Smooth muscle cell (in vitro differentiated cells): ENCODE results near the gene SPPL3. TPM values are rescaled to one million over a fixed set of nuclear protein-coding genes. Genes with fewer than 3 reads are reported as not detected.

Experiments used
- DNase-seq: peaks from one replicate; lab custom pipeline; 2025; ENCODE audit not compliant: unreplicated experiment; lab: John Stamatoyannopoulos, UW
- H2AFZ ChIP-seq: fragments of 200-600 bp; sonication (generic); 2 replicates; pipeline ENCODE4 v1.6.0; 2016; ENCODE audit warnings: antibody characterized with exemption, low read depth, mild to moderate bottlenecking
- H3F3A ChIP-seq: fragments of 200-600 bp; sonication (generic); 2 replicates; pipeline ENCODE4 v1.6.0; 2017; ENCODE audit warnings: antibody characterized with exemption, low read depth
- H3K27ac ChIP-seq: fragments of 200-600 bp; sonication (generic); 2 replicates; pipeline ENCODE4 v1.5.1; 2016; ENCODE audit warnings: low read depth, mild to moderate bottlenecking
- H3K27me3 ChIP-seq: fragments of 200-600 bp; sonication (generic); 2 replicates; pipeline ENCODE4 v1.6.1; 2016; ENCODE audit warnings: low read depth, mild to moderate bottlenecking
- H3K36me3 ChIP-seq: fragments of 200-600 bp; sonication (generic); 2 replicates; pipeline ENCODE4 v1.5.1; 2016; ENCODE audit warnings: low read depth
- H3K4me1 ChIP-seq: fragments of 200-600 bp; sonication (generic); 2 replicates; pipeline ENCODE4 v1.5.1; 2016; ENCODE audit warnings: low read depth
- H3K4me2 ChIP-seq: fragments of 200-600 bp; sonication (generic); 2 replicates; pipeline ENCODE4 v1.6.0; 2016; ENCODE audit warnings: mild to moderate bottlenecking
- H3K4me3 ChIP-seq: fragments of 200-600 bp; sonication (generic); 2 replicates; pipeline ENCODE4 v1.5.1; 2016; ENCODE audit warnings: mild to moderate bottlenecking
- H3K79me2 ChIP-seq: fragments of 200-600 bp; sonication (generic); 2 replicates; pipeline ENCODE4 v1.6.0; 2016; ENCODE audit warnings: low read depth, mild to moderate bottlenecking
- H3K9ac ChIP-seq: fragments of 200-600 bp; sonication (generic); 2 replicates; pipeline ENCODE4 v1.6.0; 2016; ENCODE audit warnings: low read depth
- H3K9me3 ChIP-seq: fragments of 200-600 bp; sonication (generic); replicated peaks from 2 replicates; pipeline ENCODE4 v1.5.1; 2016; ENCODE audit warnings: low read depth
- H4K20me1 ChIP-seq: fragments of 200-600 bp; sonication (generic); 2 replicates; pipeline ENCODE4 v1.6.0; 2016; ENCODE audit warnings: low read depth
- WGBS: methylation state at CpG from one replicate; pipeline ENCODE4 v1.1.7; 2016; ENCODE audit warnings: low lambda C conversion rate; 5-methylcytosine and 5-hydroxymethylcytosine counted together
- polyA plus RNA-seq: library from polyadenylated mRNA; unstranded; fragments of >200 nt; fragmentation: Nextera tagmentation; extraction: Ambion mirVana; gene quantifications from 2 replicates; pipeline ENCODE4 v1.2.1, GENCODE V29; 2016
- total RNA-seq: library from RNA; depleted of rRNA; stranded (reverse); fragments of >200 nt; gene quantifications from 2 replicates; pipeline ENCODE4 v1.2.3, GENCODE V29; 2014
- TF ChIP-seq, protein P1 (sequence below): fragments of 200-600 bp; sonication (generic); IDR thresholded peaks from 2 replicates; pipeline ENCODE4 v1.5.1; 2017; ENCODE audit warnings: borderline replicate concordance, mild to moderate bottlenecking, antibody characterized with exemption; ENCODE audit not compliant: insufficient read depth, poor library complexity, severe bottlenecking

Gene SPPL3
- total and polyA plus RNA-seq, 2 experiments from 2014 or later = 22.5 to 27.0 TPM

- WGBS = 86% methylated on average over 2 of the region's 2 CpGs
- H3K36me3 ChIP-seq = no peaks in the 10 kb centered on the region
- H3K4me2 ChIP-seq = no peak overlapping the region
- peaks cover 94% of the 10 kb centered on the region for H4K20me1 ChIP-seq
- H2AFZ ChIP-seq = no peak overlapping the region
- no peaks in the 10 kb centered on the region for H3K9me3 ChIP-seq
- no peaks in the 10 kb centered on the region for H3F3A ChIP-seq
- TF ChIP-seq, protein P1, sequence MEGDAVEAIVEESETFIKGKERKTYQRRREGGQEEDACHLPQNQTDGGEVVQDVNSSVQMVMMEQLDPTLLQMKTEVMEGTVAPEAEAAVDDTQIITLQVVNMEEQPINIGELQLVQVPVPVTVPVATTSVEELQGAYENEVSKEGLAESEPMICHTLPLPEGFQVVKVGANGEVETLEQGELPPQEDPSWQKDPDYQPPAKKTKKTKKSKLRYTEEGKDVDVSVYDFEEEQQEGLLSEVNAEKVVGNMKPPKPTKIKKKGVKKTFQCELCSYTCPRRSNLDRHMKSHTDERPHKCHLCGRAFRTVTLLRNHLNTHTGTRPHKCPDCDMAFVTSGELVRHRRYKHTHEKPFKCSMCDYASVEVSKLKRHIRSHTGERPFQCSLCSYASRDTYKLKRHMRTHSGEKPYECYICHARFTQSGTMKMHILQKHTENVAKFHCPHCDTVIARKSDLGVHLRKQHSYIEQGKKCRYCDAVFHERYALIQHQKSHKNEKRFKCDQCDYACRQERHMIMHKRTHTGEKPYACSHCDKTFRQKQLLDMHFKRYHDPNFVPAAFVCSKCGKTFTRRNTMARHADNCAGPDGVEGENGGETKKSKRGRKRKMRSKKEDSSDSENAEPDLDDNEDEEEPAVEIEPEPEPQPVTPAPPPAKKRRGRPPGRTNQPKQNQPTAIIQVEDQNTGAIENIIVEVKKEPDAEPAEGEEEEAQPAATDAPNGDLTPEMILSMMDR = no peak
- H3K4me1 ChIP-seq = no peaks in the 10 kb centered on the region
- H3K4me3 ChIP-seq = no peak overlapping the region
- no peaks in the 10 kb centered on the region for H3K27me3 ChIP-seq
- no peak for DNase-seq
- H3K9ac ChIP-seq = no peak overlapping the region
- peak overlapping the region; percentile 11 for H3K27ac ChIP-seq
- H3K79me2 ChIP-seq = peaks cover 85% of the 10 kb centered on the region
Measured at GRCh38 chr12:120890963-120891362, 13.2 kb downstream of the SPPL3 start.

DNA sequence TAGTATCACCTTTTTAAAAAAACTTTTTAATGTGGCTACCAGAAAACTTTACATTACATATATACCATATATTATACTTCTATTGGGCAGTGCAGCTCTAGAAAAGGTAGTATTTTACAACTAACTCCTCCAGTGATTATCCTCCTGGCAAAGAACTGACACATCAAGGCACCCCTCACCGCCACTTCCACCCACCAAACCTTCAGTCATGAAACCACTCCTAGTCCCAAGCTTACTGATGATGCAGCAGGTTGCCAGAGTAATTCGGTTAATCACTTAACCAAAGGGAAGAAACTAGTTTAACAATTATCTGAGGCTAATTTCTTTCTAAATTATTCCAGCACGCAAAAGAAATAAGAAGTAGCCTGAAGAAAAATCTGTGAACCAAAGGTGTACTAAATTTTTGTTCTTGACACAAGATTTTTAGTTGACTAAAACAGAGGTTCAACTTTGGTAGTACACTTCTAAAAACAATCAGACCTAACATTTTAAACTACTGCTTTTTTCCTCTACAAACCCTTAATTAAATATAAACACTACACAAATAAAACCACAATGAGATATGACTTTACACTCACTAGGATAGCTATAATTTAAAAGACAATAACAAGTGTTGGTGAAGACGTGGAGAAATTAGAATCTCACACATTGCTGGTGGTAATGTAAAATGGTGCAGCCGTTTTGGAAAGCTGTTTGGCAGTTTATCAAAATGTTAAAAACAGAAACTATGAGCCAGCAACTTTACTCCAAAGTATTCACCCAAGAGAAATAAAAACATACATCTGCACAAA, 16.7 kb downstream of the SPPL3 start:
- Histone ChIP-seq H3K4me2 (no peak overlapping the region), H4K20me1 (peaks cover 96% of the 10 kb centered on the region), H3F3A (no peaks in the 10 kb centered on the region), H3K9ac (no peak overlapping the region), H3K79me2 (peaks cover 90% of the 10 kb centered on the region), H2AFZ (no peak overlapping the region), H3K9me3 (no peaks in the 10 kb centered on the region), H3K36me3 (no peaks in the 10 kb centered on the region), H3K4me1 (no peaks in the 10 kb centered on the region), H3K27ac (no peak overlapping the region), H3K4me3 (no peak overlapping the region), H3K27me3 (no peaks in the 10 kb centered on the region)
- TF ChIP-seq, protein P1 = no peak
- WGBS = 84% methylated on average over 5 of the region's 5 CpGs
- DNase-seq = no peak

DNA sequence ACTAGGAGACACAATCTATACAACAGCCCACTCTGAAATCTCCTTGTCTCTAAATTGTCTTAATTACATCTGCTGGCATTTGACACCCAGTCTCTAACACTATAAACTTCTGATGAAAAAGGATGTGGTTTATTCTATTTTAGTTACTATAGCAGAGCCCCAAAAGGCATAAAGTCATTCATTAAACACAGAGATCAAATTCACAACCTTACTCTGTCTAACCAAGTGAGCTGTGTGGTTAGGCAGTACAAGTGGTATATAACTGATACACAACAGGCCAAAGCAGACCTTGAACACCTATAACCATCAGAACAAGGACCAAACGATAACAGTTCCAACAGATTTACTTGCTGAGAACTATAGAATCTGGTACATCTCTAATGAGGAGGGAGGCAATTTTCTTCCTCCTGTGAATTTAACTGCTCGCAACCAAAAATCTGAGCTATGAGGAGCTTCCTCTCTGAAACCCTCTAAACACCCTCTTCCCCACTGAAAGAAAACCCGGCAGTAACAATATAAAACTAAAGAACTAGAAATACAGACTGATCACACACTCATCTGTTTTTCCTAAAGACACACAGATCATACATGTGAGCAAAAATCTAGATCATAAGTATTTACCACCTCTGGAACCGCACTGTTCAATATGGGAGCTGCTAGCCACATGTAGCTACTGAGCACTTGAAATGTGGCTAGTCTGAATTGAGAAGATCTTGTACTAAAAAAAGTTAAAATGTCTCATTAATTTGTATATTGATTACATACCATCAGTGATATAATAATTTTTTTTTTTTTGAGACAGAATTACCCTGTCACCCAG, 17.7 kb downstream of the SPPL3 start:
- WGBS = 96% methylated on average over 4 of the region's 4 CpGs
- no peaks in the 10 kb centered on the region for H3K9me3 ChIP-seq

More for the DNA sequence above, 17.7 kb downstream of the SPPL3 start:
- H3K4me3 ChIP-seq = no peak overlapping the region
- no peaks in the 10 kb centered on the region for H3F3A ChIP-seq
- H3K4me1 ChIP-seq = no peaks in the 10 kb centered on the region
- DNase-seq = no peak
- H3K27me3 ChIP-seq = no peaks in the 10 kb centered on the region
- no peak overlapping the region for H3K27ac ChIP-seq
- H2AFZ ChIP-seq = no peak overlapping the region
- H3K79me2 ChIP-seq = peaks cover 93% of the 10 kb centered on the region
- no peaks in the 10 kb centered on the region for H3K36me3 ChIP-seq
- no peak overlapping the region for H3K4me2 ChIP-seq
- no peak overlapping the region for H3K9ac ChIP-seq
- TF ChIP-seq, protein P1 = no peak
- H4K20me1 ChIP-seq = peaks cover 99% of the 10 kb centered on the region
